OCI-LY3 (cell line): ENCODE results near the gene PSEN1.

Experiments
- EZH2phosphoT487 ChIP-seq: fragments of 200-600 bp; shearing (Covaris generic); IDR thresholded peaks from 2 replicates; pipeline ENCODE4 v1.6.1; 2018; ENCODE audit warnings: antibody characterized with exemption, mixed run types, low read depth
- TF ChIP-seq, protein P1 (sequence below): fragments of 200-600, 300-600 bp; sonication (generic); IDR thresholded peaks from 2 replicates; pipeline ENCODE4 v1.5.1; 2014; ENCODE audit warnings: antibody characterized with exemption, low read length, low read depth

- TF ChIP-seq, protein P1, sequence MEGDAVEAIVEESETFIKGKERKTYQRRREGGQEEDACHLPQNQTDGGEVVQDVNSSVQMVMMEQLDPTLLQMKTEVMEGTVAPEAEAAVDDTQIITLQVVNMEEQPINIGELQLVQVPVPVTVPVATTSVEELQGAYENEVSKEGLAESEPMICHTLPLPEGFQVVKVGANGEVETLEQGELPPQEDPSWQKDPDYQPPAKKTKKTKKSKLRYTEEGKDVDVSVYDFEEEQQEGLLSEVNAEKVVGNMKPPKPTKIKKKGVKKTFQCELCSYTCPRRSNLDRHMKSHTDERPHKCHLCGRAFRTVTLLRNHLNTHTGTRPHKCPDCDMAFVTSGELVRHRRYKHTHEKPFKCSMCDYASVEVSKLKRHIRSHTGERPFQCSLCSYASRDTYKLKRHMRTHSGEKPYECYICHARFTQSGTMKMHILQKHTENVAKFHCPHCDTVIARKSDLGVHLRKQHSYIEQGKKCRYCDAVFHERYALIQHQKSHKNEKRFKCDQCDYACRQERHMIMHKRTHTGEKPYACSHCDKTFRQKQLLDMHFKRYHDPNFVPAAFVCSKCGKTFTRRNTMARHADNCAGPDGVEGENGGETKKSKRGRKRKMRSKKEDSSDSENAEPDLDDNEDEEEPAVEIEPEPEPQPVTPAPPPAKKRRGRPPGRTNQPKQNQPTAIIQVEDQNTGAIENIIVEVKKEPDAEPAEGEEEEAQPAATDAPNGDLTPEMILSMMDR: no peak
- no peak for TF ChIP-seq EZH2phosphoT487
These were observed 31.4 kb downstream of the PSEN1 start for GRCh38 chr14:73167727-73168126.
